NCI-H460 (cell line): ENCODE results near the gene PLA2G2C. TPM values are rescaled to one million over a fixed set of nuclear protein-coding genes. Genes with fewer than 3 reads are reported as not detected.

Experiments
- total RNA-seq: library from RNA; depleted of rRNA; stranded (reverse); fragments of >200 nt; shearing (Covaris generic); gene quantifications from 2 replicates; pipeline ENCODE4 v1.2.3, GENCODE V29; 2014; rRNA removed

The PLA2G2C gene
- total RNA-seq, 1 experiment from 2014 or later: not detected

Other genes with a start within 250 kb of the PLA2G2C start
- gene PLA2G2A, start 206.9 kb downstream of the PLA2G2C start, total RNA-seq: not detected in 2 replicates
- gene PLA2G5, start 116.3 kb downstream of the PLA2G2C start, total RNA-seq: not detected in 2 replicates
- gene PLA2G2D, start 67.0 kb downstream of the PLA2G2C start, total RNA-seq: not detected in 2 replicates
- not detected in 2 replicates for gene PLA2G2F, start 47.2 kb downstream of the PLA2G2C start, total RNA-seq
- not detected in 2 replicates for gene UBXN10, start 422 bp downstream of the PLA2G2C start, total RNA-seq
- not detected in 2 replicates for gene VWA5B1, start 104.4 kb upstream of the PLA2G2C start, total RNA-seq